ENCODE measurements around the gene RHOC.

The RHOC gene

DNA sequence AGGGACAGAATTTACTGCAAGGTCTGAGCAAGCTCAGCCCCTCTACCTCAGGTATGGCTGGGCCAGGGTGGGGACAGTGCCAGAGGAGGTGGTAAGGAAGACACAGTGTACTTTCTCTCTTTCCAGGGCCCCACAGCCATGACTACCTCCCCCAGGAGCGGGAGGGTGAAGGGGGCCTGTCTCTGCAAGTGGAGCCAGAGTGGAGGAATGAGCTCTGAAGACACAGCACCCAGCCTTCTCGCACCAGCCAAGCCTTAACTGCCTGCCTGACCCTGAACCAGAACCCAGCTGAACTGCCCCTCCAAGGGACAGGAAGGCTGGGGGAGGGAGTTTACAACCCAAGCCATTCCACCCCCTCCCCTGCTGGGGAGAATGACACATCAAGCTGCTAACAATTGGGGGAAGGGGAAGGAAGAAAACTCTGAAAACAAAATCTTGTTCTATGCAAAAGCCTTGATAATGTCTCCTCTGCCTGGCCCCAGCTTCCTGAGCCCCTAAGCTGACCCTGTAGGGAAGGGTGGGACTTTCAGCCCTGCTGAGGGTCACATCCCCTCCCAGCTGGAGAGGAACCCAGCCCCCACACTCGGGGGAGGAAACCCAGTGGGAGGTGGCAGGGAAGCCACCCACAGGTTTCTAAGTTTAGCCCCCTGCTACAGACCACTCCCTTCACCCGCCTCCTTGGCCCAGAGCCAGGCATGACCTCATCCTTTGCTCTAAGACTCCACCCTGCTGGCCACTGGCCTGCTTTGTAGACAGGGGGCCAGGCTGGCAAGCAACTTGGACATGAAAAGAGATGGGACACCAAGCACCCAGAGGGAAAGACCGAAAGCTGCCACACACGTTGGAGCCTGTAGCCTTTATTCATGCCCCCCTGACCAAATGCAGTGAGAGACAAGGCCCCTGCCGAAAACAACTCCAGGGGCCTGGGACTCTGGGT, 6.4 kb downstream of the RHOC start:
- Histone ChIP-seq H2AFZ (ENCODE audit: low read depth, low read length, severe bottlenecking) (no peak overlapping the region), H3K9ac (ENCODE audit: low read length) (no peak overlapping the region), H3K4me3 (ENCODE audit: insufficient read depth, low read length, poor library complexity, severe bottlenecking) (no peak overlapping the region)

DNA sequence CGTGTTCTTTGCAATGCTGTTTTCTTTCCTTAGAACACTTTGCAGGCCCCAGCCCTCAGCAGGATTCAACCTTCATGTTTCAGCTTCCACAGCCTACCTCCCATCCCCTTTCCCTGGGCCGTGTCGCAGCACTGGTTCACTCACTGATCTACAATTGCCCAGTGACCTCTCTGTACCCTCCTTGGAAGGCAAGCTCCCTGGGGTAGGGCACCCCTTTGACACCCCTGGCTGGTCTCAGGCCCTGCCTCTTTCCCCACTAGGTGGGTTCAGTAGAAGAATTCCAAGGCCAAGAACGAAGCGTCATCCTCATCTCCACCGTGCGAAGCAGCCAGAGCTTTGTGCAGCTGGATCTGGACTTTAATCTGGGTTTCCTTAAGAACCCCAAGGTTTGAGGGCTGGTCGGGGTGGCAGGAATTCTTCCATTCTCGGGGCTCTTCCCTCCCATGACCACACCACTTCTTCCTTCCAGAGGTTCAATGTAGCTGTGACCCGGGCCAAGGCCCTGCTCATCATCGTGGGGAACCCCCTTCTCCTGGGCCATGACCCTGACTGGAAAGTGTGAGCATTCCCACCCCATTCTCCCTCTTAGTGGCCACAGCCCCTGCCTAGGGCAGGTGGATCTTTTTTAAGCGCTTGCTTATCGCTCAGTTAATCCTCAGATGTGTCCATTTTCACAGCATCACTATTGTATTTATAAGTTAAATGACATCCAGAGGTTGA, 7.3 kb downstream of the RHOC start:
- Histone ChIP-seq H3K9me3 (ENCODE audit: insufficient read depth, low read length) (no peaks in the 10 kb centered on the region), H3K27me3 (ENCODE audit: low read length) (no peaks in the 10 kb centered on the region), H3K9me2 (replicated peaks; ENCODE audit: insufficient read depth, low read length) (no peaks in the 10 kb centered on the region), H3K79me2 (ENCODE audit: insufficient read depth, low read length) (no peaks in the 10 kb centered on the region), H3K27ac (ENCODE audit: low read depth, low read length) (no peak overlapping the region), H3K4me2 (ENCODE audit: low read depth, low read length, poor library complexity, severe bottlenecking) (no peak overlapping the region), H4K20me1 (ENCODE audit: low read depth, low read length) (no peaks in the 10 kb centered on the region), H2AFZ (ENCODE audit: low read depth, low read length, severe bottlenecking) (no peak overlapping the region), H3K36me3 (ENCODE audit: low read length) (no peaks in the 10 kb centered on the region), H3K9ac (ENCODE audit: low read length) (no peak overlapping the region), H3K4me3 (ENCODE audit: insufficient read depth, low read length, poor library complexity, severe bottlenecking) (no peak overlapping the region), H3F3A (ENCODE audit: insufficient read depth) (no peaks in the 10 kb centered on the region)
- TF ChIP-seq, protein P1, sequence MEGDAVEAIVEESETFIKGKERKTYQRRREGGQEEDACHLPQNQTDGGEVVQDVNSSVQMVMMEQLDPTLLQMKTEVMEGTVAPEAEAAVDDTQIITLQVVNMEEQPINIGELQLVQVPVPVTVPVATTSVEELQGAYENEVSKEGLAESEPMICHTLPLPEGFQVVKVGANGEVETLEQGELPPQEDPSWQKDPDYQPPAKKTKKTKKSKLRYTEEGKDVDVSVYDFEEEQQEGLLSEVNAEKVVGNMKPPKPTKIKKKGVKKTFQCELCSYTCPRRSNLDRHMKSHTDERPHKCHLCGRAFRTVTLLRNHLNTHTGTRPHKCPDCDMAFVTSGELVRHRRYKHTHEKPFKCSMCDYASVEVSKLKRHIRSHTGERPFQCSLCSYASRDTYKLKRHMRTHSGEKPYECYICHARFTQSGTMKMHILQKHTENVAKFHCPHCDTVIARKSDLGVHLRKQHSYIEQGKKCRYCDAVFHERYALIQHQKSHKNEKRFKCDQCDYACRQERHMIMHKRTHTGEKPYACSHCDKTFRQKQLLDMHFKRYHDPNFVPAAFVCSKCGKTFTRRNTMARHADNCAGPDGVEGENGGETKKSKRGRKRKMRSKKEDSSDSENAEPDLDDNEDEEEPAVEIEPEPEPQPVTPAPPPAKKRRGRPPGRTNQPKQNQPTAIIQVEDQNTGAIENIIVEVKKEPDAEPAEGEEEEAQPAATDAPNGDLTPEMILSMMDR (IDR thresholded peaks at IDR 0.05; ENCODE audit: insufficient read depth, low read length, poor library complexity, severe bottlenecking), result no peak
- TF ChIP-seq EZH2phosphoT487 (conservative IDR thresholded peaks at IDR 0.05; ENCODE audit: low read length), result no peak

More for the DNA sequence above, 6.4 kb downstream of the RHOC start:
- TF ChIP-seq, protein P1 (IDR thresholded peaks at IDR 0.05; ENCODE audit: insufficient read depth, low read length, poor library complexity, severe bottlenecking), result no peak
- TF ChIP-seq EZH2phosphoT487 (conservative IDR thresholded peaks at IDR 0.05; ENCODE audit: low read length), result no peak
- Histone ChIP-seq H3K9me3 (ENCODE audit: insufficient read depth, low read length) (no peaks in the 10 kb centered on the region), H3K9me2 (replicated peaks; ENCODE audit: insufficient read depth, low read length) (no peaks in the 10 kb centered on the region), H3K36me3 (ENCODE audit: low read length) (no peaks in the 10 kb centered on the region), H3K27me3 (ENCODE audit: low read length) (no peaks in the 10 kb centered on the region), H3K4me2 (ENCODE audit: low read depth, low read length, poor library complexity, severe bottlenecking) (no peak overlapping the region), H3K27ac (ENCODE audit: low read depth, low read length) (no peak overlapping the region), H3F3A (ENCODE audit: insufficient read depth) (no peaks in the 10 kb centered on the region), H3K79me2 (ENCODE audit: insufficient read depth, low read length) (no peaks in the 10 kb centered on the region), H4K20me1 (ENCODE audit: low read depth, low read length) (no peaks in the 10 kb centered on the region)

DNA sequence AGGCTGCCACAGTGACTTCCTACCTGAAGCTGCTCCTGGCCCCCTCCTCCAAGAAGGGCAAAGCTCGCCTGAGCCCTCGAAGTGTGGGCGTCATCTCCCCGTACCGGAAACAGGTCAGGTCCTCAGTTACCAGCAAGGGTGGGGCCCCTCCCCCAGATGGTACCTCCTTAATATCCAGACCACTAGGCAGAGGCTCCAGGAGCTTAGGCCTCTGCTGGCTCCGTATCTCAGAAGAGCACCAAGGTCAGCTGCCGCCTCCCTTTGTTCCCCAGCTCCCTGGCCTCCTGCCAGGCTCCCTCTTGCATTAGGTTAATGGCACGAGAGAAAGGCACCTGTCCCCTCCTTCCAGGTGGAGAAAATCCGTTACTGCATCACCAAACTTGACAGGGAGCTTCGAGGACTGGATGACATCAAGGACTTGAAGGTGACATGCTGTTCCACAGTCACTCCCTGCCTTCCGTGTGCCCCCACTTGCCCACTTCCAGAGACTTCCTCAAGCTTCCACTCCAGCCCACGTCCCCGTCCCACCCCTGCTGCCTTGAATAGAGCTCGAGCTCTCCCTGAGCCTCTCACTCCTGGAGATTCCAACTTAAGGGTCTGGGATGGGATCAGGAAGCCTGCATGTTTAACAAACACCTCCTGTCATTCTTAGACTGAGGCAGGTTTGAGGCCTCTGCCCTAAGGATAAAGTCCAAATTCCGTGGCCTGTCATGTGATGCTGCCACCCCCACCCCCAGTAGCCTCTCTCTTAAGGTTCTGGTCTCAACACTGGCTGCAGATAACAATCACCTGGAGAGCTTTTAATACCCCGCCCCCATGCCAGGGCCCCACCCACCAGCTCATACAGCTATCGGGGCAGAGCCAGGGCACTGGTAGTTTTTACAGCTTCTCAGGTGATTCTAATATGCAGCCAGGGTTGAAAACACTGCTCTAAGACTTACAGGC, 8.3 kb downstream of the RHOC start:
- Histone ChIP-seq H3K36me3 (ENCODE audit: low read length) (no peaks in the 10 kb centered on the region), H3K4me2 (ENCODE audit: low read depth, low read length, poor library complexity, severe bottlenecking) (no peak overlapping the region), H3K27ac (ENCODE audit: low read depth, low read length) (no peak overlapping the region), H3F3A (ENCODE audit: insufficient read depth) (no peaks in the 10 kb centered on the region), H3K9ac (ENCODE audit: low read length) (no peak overlapping the region), H3K9me2 (replicated peaks; ENCODE audit: insufficient read depth, low read length) (no peaks in the 10 kb centered on the region), H4K20me1 (ENCODE audit: low read depth, low read length) (no peaks in the 10 kb centered on the region), H3K79me2 (ENCODE audit: insufficient read depth, low read length) (no peaks in the 10 kb centered on the region), H3K9me3 (ENCODE audit: insufficient read depth, low read length) (no peaks in the 10 kb centered on the region), H3K27me3 (ENCODE audit: low read length) (no peaks in the 10 kb centered on the region), H2AFZ (ENCODE audit: low read depth, low read length, severe bottlenecking) (no peak overlapping the region), H3K4me3 (ENCODE audit: insufficient read depth, low read length, poor library complexity, severe bottlenecking) (no peak overlapping the region)
- no peak for TF ChIP-seq EZH2phosphoT487 (conservative IDR thresholded peaks at IDR 0.05; ENCODE audit: low read length)
- TF ChIP-seq, protein P1 (IDR thresholded peaks at IDR 0.05; ENCODE audit: insufficient read depth, low read length, poor library complexity, severe bottlenecking), result no peak

Measured in SU-DHL-6 (cell line).